GM23248 (cell line): ENCODE results near the gene GBP5. TPM values are rescaled to one million over a fixed set of nuclear protein-coding genes. Genes with fewer than 3 reads are reported as not detected.

Experiments used
- DNase-seq: peaks from one replicate; pipeline ENCODE4 v3.0.0-alpha.2; 2015
- H2AFZ ChIP-seq: fragments of 200-600 bp; sonication (generic); 2 replicates; pipeline ENCODE4 v1.6.1; 2016; ENCODE audit warnings: antibody characterized with exemption
- H3F3A ChIP-seq: fragments of 200-600 bp; sonication (generic); 2 replicates; pipeline ENCODE4 v1.6.1; 2016; ENCODE audit warnings: mild to moderate bottlenecking, antibody characterized with exemption, mixed run types; ENCODE audit not compliant: insufficient read depth
- H3K27ac ChIP-seq: fragments of 200-600 bp; sonication (generic); 2 replicates; pipeline ENCODE4 v1.5.1; 2016; ENCODE audit warnings: mild to moderate bottlenecking
- H3K27me3 ChIP-seq: fragments of 200-600 bp; sonication (generic); replicated peaks from 2 replicates; pipeline ENCODE4 v1.6.1; 2016; ENCODE audit warnings: mild to moderate bottlenecking; ENCODE audit not compliant: insufficient read depth
- H3K36me3 ChIP-seq: fragments of 200-600 bp; sonication (generic); 2 replicates; pipeline ENCODE4 v1.6.1; 2016; ENCODE audit warnings: low read depth, mild to moderate bottlenecking
- H3K4me1 ChIP-seq: fragments of 200-600 bp; sonication (generic); 2 replicates; pipeline ENCODE4 v1.6.1; 2016; ENCODE audit warnings: mild to moderate bottlenecking; ENCODE audit not compliant: insufficient read depth
- H3K4me2 ChIP-seq: fragments of 200-600 bp; sonication (generic); one replicate; pipeline ENCODE4 v1.6.1; 2016; ENCODE audit warnings: mild to moderate bottlenecking; ENCODE audit not compliant: unreplicated experiment
- H3K4me3 ChIP-seq: fragments of 200-600 bp; sonication (generic); 2 replicates; pipeline ENCODE4 v1.5.1; 2016; ENCODE audit warnings: mild to moderate bottlenecking
- H3K79me2 ChIP-seq: fragments of 200-600 bp; sonication (generic); 2 replicates; pipeline ENCODE4 v1.6.1; 2016; ENCODE audit warnings: mild to moderate bottlenecking; ENCODE audit not compliant: insufficient read depth
- H3K9ac ChIP-seq: fragments of 200-600 bp; sonication (generic); 2 replicates; pipeline ENCODE4 v1.6.1; 2016; ENCODE audit warnings: mild to moderate bottlenecking
- H3K9me2 ChIP-seq: fragments of 200-600 bp; sonication (generic); 2 replicates; pipeline ENCODE4 v1.6.1; 2016; ENCODE audit warnings: mixed run types, mild to moderate bottlenecking, moderate library complexity; ENCODE audit not compliant: insufficient read depth
- H3K9me3 ChIP-seq: fragments of 200-600 bp; sonication (generic); one replicate; pipeline ENCODE4 v1.6.1; 2017; ENCODE audit warnings: low read depth
- H4K20me1 ChIP-seq: fragments of 200-600 bp; sonication (generic); 2 replicates; pipeline ENCODE4 v1.6.0; 2016; ENCODE audit not compliant: insufficient read depth
- EZH2 ChIP-seq: fragments of 200-600 bp; sonication (generic); IDR thresholded peaks from 2 replicates; pipeline ENCODE4 v1.6.1; 2018; ENCODE audit warnings: antibody characterized with exemption, mild to moderate bottlenecking; ENCODE audit not compliant: insufficient read depth, poor library complexity, severe bottlenecking
- EZH2phosphoT487 ChIP-seq: fragments of 200-600 bp; sonication (generic); IDR thresholded peaks from 2 replicates; pipeline ENCODE4 v1.6.1; 2018; ENCODE audit warnings: antibody characterized with exemption, moderate library complexity, mild to moderate bottlenecking, low read depth; ENCODE audit not compliant: insufficient read depth
- WGBS, 2 experiments: methylation state at CpG; one replicate each; pipeline ENCODE4 v1.1.6; 2015 to 2017; ENCODE audit warnings: low lambda C conversion rate in 2 of 2, low coverage in 1 of 2; ENCODE audit errors: missing lambda C conversion rate in 2 of 2; 5-methylcytosine and 5-hydroxymethylcytosine counted together
- in situ Hi-C: fragments of 300-500 bp; cut with MboI; formaldehyde crosslinking; loops from 2 replicates; pipeline ENCODE4 v1.15.0; 2020
- polyA plus RNA-seq: library from polyadenylated mRNA; unstranded; fragments of >200 nt; fragmentation: Nextera tagmentation; extraction: Ambion mirVana; gene quantifications from 2 replicates; pipeline ENCODE4 v1.2.1, GENCODE V29; 2016
- total RNA-seq: library from RNA; depleted of rRNA; stranded (reverse); fragments of >200 nt; shearing (Covaris generic); gene quantifications from 2 replicates; pipeline ENCODE4 v1.2.3, GENCODE V29; 2014

Gene GBP5
- total and polyA plus RNA-seq, 2 experiments from 2014 or later, result 0.43 to 1.2 TPM

DNA sequence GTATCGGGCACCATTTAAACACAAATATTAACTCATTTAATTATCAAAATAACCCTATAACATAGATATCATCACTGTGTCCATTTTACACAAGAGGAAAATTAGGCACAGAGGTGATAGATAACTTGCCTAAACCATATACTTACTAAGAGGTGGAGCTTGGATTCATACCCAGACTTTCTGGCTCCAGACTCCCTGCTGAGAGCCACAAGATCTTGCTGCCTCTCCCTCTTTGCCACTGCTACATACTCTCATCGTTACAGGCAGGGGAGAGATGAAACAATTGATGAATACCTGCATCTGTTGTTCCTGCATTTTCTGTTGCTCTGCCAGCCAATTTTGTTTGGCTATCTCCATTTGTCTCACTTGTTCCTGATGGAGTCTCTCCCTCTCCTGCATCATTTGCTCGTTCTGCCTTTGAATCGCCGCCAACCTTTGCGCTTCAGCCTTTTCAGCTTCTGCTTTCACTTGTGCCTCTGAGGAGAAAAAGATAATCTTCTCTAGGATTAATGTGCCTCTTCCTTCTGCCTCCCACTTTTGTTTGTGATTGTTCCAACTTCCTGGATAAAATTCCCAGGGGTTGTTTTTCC, 10.6 kb downstream of the GBP5 start:
- peak overlapping the region; percentile 25; the same call in 1 of the 2 replicates for H2AFZ ChIP-seq

DNA sequence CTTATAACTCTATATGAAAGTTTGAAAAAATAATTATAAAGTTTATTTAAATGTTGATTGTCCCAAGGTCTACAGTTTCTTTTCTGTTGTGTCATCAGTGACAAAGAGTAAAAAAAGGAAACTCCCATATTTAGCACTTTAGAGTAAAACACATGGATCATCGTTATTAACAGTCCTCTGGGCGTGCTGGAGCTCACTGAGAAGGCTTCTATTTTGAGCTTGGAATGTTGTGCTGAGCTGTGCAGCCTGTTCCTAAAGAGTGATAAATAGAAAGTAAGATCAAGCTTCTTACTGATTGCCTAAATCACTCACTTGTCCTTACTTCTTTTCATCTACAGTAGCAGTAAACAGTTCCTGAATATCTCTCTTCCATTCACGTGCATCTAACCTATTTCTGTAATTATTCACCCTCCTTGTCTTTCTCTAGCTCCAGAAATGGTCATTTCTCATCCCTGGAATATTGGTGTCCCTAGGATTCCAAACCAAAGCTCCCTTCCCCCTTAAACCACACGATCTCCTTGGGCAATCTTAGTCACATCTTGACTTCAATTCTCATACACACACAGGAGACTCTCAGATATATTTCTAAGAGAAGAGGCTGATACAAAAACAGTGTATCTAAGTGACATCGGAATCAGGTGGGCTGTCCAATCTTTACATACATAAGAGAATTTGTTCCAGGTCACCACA, 11.9 kb downstream of the GBP5 start:
- Histone ChIP-seq H3K9ac (peak overlapping the region; percentile 21; the same call in 1 of the 2 replicates), H2AFZ (peak overlapping the region; percentile 19; the same call in 1 of the 2 replicates), H3F3A (peaks cover 34% of the 10 kb centered on the region), H3K4me2 (peak overlapping the region; percentile 62), H4K20me1 (no peaks in the 10 kb centered on the region), H3K79me2 (no peaks in the 10 kb centered on the region), H3K4me1 (peaks cover 30% of the 10 kb centered on the region), H3K27ac (peak overlapping the region; percentile 60), H3K9me3 (no peaks in the 10 kb centered on the region), H3K9me2 (no peaks in the 10 kb centered on the region), H3K4me3 (peak overlapping the region; percentile 21; the same call in 1 of the 2 replicates), H3K27me3 (no peaks in the 10 kb centered on the region), H3K36me3 (no peaks in the 10 kb centered on the region)
- WGBS, 2 experiments, result 22 to 25% methylated on average over 5 of the region's 5 CpGs
- TF ChIP-seq EZH2phosphoT487 (no peak), EZH2 (no peak)
- peak; percentile 69 for DNase-seq
- in situ Hi-C loops, result no loop called here

More for the DNA sequence above, 10.6 kb downstream of the GBP5 start:
- Histone ChIP-seq H3K4me2 (peak overlapping the region; percentile 72), H3F3A (peaks cover 34% of the 10 kb centered on the region), H3K4me1 (peaks cover 30% of the 10 kb centered on the region), H3K4me3 (peak overlapping the region; percentile 37), H3K27ac (peak overlapping the region; percentile 60), H3K9ac (peak overlapping the region; percentile 49; the same call in 1 of the 2 replicates), H4K20me1 (no peaks in the 10 kb centered on the region), H3K27me3 (no peaks in the 10 kb centered on the region), H3K9me3 (no peaks in the 10 kb centered on the region), H3K36me3 (no peaks in the 10 kb centered on the region), H3K79me2 (no peaks in the 10 kb centered on the region), H3K9me2 (no peaks in the 10 kb centered on the region)
- in situ Hi-C loops, result no loop called here
- peak; percentile 65 for DNase-seq
- TF ChIP-seq EZH2phosphoT487 (no peak), EZH2 (no peak)
- WGBS, 2 experiments, result 32 to 36% methylated on average over 6 of the region's 6 CpGs

DNA sequence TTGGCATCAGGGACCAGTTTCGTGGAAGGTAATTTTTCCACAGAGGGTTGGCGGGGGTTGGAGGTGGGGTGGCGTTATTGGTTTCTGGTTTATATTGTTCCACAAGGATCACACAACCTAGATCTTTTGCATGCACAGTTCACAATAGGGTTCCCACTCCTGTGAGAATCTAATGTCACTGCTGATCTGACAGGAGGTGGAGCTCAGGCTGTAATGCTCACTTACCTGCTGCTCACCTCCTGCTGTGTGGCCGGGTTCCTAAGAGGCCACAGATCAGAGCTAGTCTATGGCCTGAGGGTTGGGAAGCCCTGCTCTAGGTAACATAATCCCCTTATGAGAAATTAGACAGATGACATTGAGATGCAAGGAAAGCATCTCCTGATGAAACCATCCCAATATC, 12.6 kb downstream of the GBP5 start:
- Histone ChIP-seq H3K9me3 (no peaks in the 10 kb centered on the region), H4K20me1 (no peaks in the 10 kb centered on the region), H2AFZ (no peak overlapping the region), H3K27ac (peak overlapping the region; percentile 60), H3K9ac (no peak overlapping the region), H3K4me3 (no peak overlapping the region), H3K79me2 (no peaks in the 10 kb centered on the region), H3F3A (peaks cover 34% of the 10 kb centered on the region), H3K36me3 (no peaks in the 10 kb centered on the region), H3K27me3 (no peaks in the 10 kb centered on the region), H3K4me2 (no peak overlapping the region), H3K9me2 (no peaks in the 10 kb centered on the region), H3K4me1 (peaks cover 30% of the 10 kb centered on the region)
- in situ Hi-C loops, result no loop called here
- DNase-seq, result no peak
- WGBS, 2 experiments, result 78 to 79% methylated on average over 4 of the region's 4 CpGs
- TF ChIP-seq EZH2 (no peak), EZH2phosphoT487 (no peak)

DNA sequence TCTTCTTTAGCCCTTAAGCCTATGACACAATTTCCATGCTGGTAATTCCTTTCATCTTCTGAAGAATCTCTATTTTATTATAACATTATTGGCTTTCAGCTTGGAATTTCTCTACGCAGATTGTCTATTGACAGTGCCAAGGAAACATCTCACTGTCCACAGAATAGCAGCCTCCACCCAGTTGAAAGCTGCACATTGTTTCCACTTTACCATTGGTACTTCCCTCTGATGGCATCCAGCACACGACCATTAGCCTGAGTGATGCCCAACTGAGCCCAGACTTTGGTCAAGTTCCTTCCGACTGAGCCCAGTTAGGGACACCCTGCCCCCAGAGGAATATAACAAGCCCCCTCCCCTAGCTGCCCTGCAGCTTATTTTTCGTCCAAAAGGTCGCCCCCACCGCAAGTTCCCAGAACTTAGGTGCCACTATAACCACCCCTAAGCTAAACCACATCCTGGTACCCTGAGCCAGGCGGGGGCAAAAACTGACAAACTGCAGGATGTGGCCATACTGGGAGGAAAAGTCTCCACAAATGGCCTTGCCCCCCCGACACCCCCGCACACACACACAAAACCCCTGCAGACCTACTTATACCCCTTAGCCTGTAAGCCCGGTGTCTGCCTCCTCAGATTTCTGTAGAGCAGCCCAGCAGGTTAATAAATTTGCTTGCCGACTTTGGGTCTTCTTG, 13.2 kb downstream of the GBP5 start:
- no peak overlapping the region for H3K4me3 ChIP-seq
- TF ChIP-seq EZH2, result no peak
- TF ChIP-seq EZH2phosphoT487, result no peak
- no peak overlapping the region for H3K4me2 ChIP-seq
- H3K9me2 ChIP-seq, result no peaks in the 10 kb centered on the region
- H3K27ac ChIP-seq, result no peak overlapping the region
- no peaks in the 10 kb centered on the region for H3K79me2 ChIP-seq
- no peaks in the 10 kb centered on the region for H3K27me3 ChIP-seq
- peaks cover 30% of the 10 kb centered on the region for H3K4me1 ChIP-seq
- peaks cover 34% of the 10 kb centered on the region for H3F3A ChIP-seq
- no peaks in the 10 kb centered on the region for H3K9me3 ChIP-seq
- WGBS, 2 experiments, result 78 to 80% methylated on average over 9 to 11 of the region's 11 CpGs
- in situ Hi-C loops, result no loop called here
- H3K36me3 ChIP-seq, result no peaks in the 10 kb centered on the region
- H3K9ac ChIP-seq, result no peak overlapping the region
- DNase-seq, result no peak
- H4K20me1 ChIP-seq, result no peaks in the 10 kb centered on the region
- H2AFZ ChIP-seq, result no peak overlapping the region
